Astrocyte of the cerebellum (primary cell): ENCODE measurements around the gene STATH.

Source experiments
- DNase-seq: peaks from one replicate; pipeline ENCODE4 v3.0.0-alpha.2; 2011; ENCODE audit warnings: low read depth
- H3K4me3 ChIP-seq: 2 replicates; pipeline ENCODE4 v1.5.1; 2011; ENCODE audit warnings: mild to moderate bottlenecking, low read depth, low read length, moderate library complexity
- in situ Hi-C: cut with HindIII; loops from 2 replicates; pipeline ENCODE4 v1.10.0; 2017; ENCODE audit warnings: low sequenced_read_pairs
- TF ChIP-seq, protein P1 (sequence below): IDR thresholded peaks from 2 replicates; pipeline ENCODE4 v1.5.1; 2012; ENCODE audit warnings: low read length, low read depth, moderate library complexity, mild to moderate bottlenecking; ENCODE audit errors: missing control alignments

Gene STATH

GRCh38 chr4:69977582-69977981 lies 18.2 kb upstream of the STATH start:
- H3K4me3 ChIP-seq = no peak overlapping the region
- in situ Hi-C loops = no loop called here
- no peak for DNase-seq
- TF ChIP-seq, protein P1, sequence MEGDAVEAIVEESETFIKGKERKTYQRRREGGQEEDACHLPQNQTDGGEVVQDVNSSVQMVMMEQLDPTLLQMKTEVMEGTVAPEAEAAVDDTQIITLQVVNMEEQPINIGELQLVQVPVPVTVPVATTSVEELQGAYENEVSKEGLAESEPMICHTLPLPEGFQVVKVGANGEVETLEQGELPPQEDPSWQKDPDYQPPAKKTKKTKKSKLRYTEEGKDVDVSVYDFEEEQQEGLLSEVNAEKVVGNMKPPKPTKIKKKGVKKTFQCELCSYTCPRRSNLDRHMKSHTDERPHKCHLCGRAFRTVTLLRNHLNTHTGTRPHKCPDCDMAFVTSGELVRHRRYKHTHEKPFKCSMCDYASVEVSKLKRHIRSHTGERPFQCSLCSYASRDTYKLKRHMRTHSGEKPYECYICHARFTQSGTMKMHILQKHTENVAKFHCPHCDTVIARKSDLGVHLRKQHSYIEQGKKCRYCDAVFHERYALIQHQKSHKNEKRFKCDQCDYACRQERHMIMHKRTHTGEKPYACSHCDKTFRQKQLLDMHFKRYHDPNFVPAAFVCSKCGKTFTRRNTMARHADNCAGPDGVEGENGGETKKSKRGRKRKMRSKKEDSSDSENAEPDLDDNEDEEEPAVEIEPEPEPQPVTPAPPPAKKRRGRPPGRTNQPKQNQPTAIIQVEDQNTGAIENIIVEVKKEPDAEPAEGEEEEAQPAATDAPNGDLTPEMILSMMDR = no peak

DNA sequence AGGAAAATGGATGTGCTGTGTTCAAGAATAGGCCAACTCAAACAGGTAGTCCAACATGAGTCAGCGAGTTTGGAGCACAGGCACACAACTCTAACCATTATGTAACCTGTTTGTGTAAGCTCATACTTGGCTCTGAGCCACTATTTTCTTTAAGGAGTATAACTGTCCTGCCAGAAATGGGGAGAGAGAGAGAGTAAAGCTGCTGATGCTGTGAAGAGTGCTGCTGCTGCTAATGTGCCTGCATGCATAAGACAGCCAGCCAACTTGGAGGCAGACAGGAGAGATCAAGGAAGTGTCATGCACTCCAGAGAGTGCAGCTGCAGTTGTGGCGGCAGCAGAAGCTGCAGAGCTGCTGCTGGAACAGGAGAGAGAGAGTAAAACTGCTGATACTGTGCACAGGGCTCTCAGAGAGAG lies 11.7 kb upstream of the STATH start:
- in situ Hi-C loops = no loop called here
- DNase-seq = peak; percentile 26
- TF ChIP-seq, protein P1 = no peak
- H3K4me3 ChIP-seq = no peak overlapping the region

DNA sequence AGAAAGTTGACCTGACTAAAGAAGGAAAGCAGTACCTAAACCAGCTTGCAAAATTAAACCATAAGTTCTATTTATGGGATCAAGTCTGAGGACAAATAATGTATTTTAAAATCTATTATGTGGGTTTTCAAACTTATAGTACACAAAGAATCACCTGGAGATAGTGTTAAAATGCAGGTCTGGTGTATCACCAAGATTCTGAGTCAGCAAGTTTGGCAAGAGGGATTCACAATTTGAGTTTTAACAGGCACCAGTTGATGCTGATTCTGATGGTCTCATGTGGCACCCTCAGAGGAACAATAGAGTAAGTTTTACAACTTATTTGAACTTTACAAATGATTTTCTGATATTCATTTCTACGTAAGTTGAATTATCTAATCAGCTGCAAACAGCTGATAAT lies 9.1 kb upstream of the STATH start:
- no peak overlapping the region for H3K4me3 ChIP-seq
- TF ChIP-seq, protein P1 = no peak
- no peak for DNase-seq
- in situ Hi-C loops = no loop called here

DNA sequence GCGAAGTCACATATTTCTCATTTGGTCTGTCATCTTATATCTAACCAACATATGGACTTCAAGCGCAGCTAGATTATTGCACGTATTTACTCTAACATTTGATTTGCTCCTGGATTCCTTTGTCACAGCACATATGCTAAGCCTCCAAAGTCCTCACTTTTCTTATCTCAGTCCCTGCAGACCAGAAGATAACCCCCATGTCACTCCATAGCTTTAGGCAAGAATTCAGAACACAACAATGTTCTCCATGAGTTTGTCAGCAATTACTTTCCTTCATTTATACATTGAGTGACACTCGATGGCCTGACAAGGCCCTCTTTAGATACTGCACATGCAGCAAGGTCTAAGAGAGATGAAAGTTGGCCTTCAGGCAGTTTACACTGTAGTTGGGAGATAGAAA lies 4.8 kb upstream of the STATH start:
- no peak for DNase-seq
- in situ Hi-C loops = no loop called here
- H3K4me3 ChIP-seq = no peak overlapping the region
- TF ChIP-seq, protein P1 = no peak

- DNase-seq = no peak
- TF ChIP-seq, protein P1 = no peak
- in situ Hi-C loops = no loop called here
- H3K4me3 ChIP-seq = no peak overlapping the region
These were observed 984 bp upstream of the STATH start for GRCh38 chr4:69994782-69995181.

DNA sequence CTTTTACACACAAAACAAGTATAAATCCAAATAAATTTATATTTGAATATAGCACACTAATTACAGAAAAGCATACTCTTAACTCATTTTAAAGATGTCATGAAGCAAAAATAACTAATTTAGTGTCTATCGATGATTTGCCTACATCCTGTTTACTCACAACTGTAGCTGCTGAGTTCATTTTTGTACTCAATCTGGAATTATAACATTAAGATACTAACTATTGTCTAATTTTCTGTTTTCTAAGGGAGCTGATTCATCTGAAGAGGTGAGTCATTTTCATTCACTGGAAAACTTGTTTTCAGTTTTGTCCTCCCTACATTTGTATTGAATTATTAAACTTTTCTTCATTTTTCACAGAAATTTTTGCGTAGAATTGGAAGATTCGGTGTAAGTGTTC lies 3.7 kb downstream of the STATH start:
- DNase-seq = no peak
- TF ChIP-seq, protein P1 = no peak
- in situ Hi-C loops = no loop called here
- H3K4me3 ChIP-seq = no peak overlapping the region

GRCh38 chr4:70000711-70001110 lies 4.9 kb downstream of the STATH start:
- no peak for DNase-seq
- TF ChIP-seq, protein P1 = no peak
- no peak overlapping the region for H3K4me3 ChIP-seq
- in situ Hi-C loops = no loop called here
